HT-29 (cell line): Measurements from ENCODE around the gene STK24. TPM values are rescaled to one million over a fixed set of nuclear protein-coding genes. Genes with fewer than 3 reads are reported as not detected.
A peak's percentile ranks its signal among the peaks of the same experiment; 100 is the strongest.
"Not testable (repeated sequence)": the region's sequence is repeated elsewhere in the genome, so short reads cannot be mapped to it uniquely, and the experiment has no call there.

Source experiments
- DNase-seq: peaks from one replicate; pipeline ENCODE4 v3.0.0-alpha.2; 2015; ENCODE audit warnings: low spot score
- total RNA-seq: library from RNA; depleted of rRNA; stranded (reverse); fragments of >200 nt; shearing (Covaris generic); gene quantifications from 2 replicates; pipeline ENCODE4 v1.2.3, GENCODE V29; 2014; rRNA removed

Gene STK24
- 107 and 113 TPM in 2 replicates for total RNA-seq

DNA sequence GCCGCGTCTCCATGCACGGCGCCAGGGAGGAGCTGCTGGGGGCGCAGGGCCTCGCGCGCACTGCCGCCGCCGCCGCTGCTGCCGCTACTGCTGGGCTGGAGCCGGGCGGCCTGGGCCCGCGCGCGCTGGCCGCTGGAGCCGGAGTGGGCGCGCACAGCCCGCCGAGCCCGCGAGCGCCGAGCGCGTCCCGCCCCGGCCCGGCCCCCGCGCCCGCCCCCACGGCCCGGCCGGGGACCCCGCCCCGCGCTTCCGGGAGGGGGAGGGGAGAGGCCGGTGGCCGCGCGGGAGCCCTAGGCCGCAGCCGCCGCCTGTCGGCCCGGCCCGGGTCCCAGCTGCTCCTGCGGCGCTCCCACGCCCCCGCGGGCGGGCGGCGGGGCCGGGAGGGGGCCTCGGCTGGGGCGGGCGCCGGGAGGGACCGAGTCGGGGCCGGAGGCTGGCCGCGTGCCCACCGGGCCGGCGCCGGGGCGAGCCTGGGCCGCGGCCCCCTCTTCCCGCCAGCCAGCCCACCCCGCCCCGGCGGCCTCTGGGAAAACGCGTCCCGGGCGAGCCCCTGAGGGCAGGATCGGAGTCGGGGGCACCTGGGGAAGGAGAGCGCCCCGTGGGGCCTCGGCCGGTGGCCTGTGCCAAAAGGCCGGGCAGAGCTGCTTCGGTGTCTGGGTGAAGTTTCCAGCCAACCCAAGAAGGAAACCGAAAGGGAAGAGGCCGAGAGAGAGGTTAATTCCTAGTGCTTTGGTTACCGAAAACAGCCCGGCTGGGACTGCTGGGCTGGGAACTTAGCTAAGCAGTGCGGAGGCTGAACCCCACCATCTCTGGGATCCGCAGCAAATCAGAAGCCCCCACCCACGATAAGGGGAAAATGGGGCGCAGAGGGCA lies at the start of gene STK24:
Gene STK24 (minus strand): TSS at position 145 of the 873 bp plus-strand sequence. CDS start 321 bp downstream, outside the sequence.
- peak; percentile 83 for DNase-seq

DNA sequence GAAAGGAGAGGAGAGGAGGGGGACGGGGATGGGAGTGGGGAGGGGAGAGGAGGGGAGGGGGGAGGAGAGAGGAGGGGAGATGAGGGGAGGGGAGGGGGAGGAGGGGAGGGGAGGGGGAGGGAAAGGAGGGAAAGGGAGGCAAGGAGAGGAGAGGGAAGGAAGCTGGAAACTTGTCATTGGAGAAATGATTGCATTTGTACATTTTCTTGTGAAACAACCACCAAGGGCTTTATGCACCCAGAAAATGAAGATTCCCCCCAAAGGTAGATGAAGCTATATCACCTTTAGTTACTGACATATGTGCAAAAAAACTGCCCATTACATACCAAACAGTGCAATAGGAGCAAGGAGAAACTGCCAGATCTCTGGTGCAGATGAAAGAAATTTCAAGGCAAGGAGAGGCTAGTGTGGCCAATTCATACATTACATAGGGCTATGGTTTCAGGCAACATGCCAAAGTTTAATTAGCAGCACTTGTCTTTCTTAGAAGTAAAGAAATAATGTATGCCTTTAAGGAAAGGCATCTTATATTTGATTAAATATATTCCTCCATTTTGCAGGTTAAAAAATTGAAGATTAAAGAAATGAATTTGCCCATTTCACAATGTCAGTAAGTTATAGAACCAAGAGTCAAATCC lies 49.5 kb upstream of the STK24 start:
- DNase-seq: peak; percentile 45

DNA sequence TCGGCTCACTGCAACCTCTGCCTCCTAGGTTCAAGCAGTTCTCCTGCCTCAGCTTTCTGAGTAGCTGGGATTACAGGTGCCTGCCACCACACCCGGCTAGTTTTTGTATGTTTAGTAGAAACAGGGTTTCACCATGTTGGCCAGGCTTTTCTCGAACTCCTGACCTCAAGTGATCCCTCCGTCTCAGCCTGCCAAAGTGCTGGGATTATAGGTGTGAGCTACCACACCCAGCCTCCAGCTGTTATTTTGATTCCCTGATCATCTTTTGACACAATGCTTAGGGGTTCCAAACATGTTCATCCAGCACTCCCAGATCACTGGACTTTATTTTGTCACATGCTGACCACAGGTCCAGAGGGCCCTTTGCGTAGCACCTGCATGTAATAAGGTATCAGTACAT lies 47.7 kb upstream of the STK24 start:
- DNase-seq: not testable (repeated sequence)

DNA sequence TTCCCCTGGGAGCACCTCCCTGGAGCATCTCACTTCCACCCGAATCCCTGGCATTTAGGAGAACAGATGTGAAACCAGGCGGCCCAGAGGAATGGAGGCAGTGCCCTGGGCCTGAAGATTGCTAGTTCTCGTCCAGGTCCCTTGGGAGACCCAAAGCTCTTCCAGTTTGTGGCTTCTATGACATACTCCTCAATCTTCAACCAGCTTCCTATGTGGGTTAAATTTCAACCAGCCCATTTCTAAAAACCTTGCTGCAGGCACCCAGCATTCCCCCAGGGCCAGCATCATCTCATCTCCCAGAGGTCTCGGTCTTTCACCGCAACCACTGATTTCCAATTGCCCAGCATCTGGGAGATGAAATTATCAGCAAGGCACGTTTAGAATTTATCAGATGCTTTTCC lies 46.0 kb upstream of the STK24 start:
- DNase-seq: no peak

DNA sequence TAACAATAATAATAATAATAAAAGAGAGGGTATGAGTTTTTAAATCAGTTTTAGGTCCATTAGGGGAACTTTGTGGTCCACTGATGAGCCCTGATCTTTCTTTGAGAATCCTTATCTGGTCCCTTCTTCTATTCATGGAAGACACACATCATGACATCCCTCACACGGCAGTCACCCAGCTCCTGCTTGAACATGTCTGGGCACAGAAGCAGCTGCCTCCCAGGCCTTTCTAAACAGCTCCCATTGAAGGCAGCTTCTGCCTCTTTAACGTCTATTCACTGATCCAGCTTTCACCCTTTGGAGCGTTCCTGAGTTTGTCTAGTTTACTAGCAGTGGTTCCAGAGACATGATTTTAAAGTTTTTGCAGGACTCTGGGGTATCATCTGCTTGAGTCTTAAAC lies 42.6 kb upstream of the STK24 start:
- DNase-seq: no peak

DNA sequence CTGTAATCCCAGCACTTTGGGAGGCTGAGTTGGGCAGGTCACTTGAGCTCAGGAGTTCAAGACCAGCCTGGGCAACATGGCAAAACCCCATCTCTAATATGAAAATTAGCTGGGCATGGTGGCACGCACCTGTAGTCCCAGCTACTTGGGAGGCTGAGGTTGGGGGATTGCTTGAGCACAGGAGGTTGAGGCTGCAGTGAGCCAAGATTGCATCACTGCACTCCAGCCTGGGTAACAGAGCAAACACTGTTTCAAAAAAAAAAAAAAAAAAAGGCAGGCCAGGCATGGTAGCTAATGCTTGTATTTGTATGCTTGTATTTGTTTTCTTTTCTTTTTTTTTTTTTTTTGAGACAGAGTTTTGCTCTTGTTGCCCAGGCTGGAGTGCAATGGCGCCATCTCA lies 38.7 kb upstream of the STK24 start:
- not testable (repeated sequence) for DNase-seq

DNA sequence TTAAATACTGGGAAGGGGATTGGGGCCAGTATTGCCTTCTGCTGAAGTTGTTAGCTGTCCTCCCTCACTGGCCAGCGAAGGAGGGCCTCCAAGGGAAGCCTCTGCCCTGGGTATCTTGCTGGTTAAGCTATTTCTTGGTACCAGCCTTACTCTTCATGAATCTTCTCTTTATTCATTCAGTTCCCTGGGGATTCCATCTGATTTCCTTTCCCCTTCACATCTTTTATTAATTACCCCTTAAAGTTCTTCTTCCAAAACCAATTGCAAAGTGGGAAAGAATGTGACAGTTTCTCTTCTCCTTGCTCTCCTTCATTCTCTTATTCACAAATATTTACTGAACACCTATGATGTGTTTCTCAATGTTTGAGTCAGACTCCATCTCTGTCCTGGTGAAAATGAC lies 36.7 kb upstream of the STK24 start:
- DNase-seq: no peak

DNA sequence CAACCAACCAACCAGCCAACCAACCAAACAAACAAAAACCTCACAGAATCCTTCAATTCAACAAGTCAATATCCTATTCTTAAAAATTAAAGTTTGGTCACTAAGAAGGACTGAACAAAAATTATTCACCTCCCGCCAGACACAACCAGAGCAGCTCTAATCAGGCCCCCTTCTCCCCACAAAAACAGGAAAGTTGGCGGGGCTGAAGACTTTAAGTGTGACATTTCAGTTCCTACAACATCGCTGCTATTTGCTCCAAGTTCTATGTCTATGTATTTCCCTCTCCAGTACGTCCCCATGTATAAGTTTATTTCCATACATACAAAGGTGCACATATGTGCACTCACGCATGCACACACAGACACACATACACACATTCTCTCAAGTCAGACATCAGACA lies 32.8 kb upstream of the STK24 start:
- no peak for DNase-seq

DNA sequence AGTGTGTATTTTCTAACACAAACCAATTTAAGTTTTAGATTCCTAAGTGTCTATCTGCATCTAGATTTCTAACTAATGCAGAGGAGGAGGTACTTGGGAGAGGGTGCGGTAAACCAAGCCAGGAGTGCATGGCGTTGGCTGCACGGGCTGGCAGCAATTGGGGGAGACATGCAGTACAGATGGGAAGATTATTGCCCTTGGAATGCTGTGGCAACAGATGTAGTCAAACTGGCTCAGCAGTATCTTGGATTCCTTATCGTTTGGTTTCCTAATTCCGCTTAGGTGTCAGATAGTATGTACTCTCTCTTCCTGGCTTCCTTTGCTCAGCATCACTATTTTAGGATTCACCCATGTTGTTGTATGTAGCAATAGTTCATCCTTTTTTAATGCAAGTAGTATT lies 29.4 kb upstream of the STK24 start:
- peak; percentile 33 for DNase-seq

DNA sequence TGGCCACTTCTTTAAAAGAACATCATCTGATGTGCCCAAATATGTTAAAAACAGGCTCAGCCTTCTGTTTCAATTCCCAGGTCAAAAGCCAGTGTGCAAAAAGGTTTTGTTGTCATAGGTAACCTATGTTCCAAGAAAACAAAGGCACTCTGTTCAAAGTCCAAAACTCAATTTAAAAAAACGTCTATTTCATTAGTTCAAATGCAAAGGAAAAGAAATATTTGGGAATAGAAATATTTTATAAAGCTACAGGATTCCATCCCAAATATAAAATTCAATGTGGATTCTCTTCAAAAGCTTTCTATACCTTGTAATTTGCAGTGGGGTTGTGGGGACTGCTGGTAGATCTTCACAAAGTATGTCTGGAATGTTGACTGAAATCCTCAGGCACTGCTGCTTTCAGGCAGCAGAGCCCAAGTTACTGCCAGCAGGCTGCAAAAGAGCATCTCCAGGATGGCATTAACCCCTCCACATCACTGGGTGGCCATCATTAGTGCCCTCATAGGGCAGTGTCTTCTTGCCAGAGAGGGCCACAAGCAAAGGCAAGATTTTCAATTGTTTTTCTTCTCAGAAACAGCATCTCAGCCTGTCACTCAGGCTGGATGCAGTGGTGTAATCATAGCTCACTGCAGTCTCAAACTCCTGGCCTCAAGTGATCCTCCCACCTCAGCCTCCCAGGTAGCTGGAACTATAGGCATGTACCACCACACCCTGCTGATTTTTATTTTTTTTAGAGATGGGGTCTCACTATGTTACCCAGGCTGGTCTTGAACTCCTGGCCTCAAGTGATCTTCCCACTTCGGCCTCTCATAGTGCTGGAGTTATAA lies 22.8 kb upstream of the STK24 start:
- peak; percentile 39 for DNase-seq

DNA sequence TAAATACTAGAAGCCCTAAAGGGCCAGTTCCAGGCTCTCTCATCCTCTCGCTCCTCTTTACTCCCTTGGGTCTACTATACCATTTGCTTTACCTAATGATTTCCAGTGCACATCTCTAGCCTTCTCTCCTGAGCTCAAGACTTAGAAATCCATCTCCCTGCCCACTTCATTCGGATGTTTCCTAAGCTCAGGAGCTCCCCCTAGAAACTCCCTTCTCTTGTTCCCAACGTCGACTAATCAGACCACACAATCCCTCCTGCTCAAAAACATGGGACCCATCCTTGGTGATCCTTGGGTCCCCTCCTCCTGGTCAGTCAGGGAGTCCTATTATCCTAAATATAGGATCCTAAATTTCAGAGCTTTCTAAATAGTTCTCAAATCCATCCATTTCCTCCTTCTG lies 21.1 kb upstream of the STK24 start:
- peak; percentile 45 for DNase-seq

DNA sequence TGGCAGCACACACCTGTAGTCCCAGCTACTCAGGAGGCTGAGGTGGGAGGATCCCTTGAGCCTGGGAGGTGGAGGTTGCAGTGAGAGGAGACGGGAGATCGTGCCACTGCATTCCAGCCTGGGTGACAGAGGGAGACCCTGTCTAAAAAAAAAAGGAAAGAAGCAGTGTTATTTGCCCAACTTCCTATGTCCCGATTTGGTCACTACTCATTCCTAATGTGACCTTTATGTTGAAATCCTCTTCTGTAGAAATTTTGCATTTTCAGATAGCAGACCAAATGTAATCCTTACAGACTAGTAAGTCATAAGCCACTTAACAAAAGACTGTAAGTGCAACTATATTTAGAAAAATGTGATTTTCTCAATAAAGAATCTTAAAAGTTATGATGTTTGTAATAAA lies 18.2 kb upstream of the STK24 start:
- DNase-seq: no peak

DNA sequence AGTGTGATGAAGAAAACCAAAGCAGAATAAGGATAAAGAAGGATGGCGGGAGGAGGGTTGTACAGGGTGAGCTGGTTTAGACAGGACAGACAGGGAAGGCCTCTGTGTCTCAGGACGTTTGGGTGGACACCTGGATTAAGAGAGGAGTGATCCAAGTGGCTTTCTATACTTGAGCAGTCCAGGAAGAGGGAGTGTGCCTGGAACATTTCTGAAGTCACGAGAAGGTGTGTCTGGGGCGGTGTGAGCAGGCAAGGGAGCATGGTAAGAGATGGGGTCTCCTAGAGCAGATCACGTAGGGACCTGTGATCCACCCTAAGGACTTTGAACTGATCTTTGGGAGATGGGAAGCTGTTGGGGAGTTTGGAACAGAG lies 15.4 kb upstream of the STK24 start:
- DNase-seq: no peak

DNA sequence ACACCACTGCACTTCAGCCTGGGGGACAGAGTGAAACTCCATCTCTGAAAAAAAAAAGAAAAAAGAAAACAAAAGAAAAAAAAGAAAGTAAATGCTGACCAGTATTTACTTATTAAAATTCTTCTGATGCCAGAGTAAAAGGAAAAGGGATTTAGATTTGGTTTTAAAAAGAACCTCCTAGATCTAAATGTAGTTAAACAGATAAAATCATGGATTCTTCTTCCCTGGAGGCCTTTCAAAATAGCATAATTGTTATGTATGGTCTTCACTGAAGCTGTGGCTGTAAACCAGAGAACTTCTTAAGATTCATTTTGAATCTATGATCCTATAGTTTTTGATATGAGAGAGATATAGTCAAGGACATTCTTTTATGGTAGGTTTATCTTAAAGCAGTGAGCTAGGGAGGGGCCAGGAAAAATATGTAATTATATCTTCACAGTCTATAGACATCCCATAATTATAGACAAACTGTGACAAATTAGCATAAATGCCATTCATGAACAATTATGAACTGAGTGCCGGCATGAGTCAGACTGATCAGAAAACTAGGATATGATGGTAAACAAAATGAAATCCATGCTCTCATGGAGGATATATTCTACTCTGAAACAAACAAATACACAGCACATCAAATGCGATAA lies 14.9 kb upstream of the STK24 start:
- DNase-seq: no peak

DNA sequence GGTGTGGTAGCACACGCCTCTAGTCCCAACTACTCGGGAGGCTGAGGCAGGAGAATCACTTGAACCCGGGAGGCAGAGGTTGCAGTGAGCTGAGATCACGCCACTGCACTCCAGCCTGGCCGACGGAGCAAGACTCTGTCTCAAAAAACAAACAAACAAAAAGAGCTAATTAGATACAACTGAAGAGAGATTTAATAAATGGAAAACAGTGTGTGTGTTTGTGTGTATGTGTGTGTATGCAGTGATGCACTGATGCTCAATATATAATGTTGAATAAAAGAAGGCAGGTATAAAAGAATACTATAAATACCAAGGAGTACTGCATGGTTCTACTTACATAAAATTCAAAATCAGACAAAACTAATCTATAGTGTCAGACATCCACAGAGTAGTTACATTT lies 13.6 kb upstream of the STK24 start:
- DNase-seq: not testable (repeated sequence)

DNA sequence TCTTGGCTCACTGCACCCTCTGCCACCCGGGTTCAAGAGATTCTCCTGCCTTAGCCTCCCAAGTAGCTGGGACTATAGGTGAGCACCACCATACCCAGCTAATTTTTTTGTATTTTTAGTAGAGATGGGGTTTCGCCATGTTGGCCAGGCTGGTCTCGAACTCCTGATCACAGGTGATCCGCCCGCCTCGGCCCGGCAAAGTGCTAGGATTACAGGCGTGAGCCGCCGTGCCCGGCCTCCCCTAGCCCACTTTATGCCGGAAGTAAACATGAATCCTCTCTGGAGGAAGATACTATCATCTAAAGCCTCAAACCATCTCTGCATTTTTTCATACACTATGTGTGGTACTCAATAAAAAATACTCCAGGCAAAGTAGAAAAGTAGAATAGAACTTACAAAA lies 12.6 kb upstream of the STK24 start:
- DNase-seq: not testable (repeated sequence)

DNA sequence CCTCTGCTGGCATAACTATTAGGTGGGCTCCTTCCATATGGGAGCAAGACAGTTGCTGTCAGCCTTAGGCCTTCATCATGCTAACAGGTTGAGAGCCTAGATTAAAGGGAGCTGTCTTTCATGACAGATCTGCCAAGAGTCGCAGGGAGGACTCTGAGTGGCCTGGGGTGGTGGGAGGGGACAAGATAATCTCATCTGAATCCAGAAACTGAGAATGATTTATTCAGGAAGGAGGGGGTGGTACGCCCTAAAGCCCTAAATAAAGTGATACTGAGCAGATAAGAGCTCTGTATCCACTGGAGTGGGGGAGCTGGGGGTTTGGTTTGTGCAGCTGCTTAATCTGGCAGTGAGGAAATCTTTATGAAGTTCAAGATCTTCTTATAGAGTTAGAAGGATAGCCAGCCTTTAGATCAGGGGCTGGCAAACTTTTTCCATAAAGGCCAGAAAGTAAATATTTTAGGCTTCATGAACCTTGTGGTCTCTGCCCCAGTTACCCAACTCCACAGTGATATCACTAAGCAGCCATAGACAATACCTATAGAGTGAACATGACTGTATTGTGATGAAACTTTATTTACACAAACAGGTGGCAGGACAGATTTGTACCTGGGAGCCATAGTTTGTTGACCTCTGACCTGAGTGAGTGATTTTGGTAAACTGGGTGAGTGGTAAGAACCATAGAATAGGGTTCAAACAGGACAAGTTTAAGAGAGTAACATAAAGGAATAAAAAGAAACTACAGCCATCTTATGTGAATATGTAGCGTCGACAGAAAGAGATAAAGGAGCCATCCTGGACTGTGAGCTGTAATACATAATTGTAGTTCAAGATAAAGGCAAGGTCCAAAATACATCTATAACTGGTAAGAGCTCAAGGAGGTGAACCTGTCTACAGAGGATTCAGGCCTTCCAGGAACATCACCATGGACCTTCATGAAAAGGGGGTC lies 9.8 kb upstream of the STK24 start:
- DNase-seq: no peak

DNA sequence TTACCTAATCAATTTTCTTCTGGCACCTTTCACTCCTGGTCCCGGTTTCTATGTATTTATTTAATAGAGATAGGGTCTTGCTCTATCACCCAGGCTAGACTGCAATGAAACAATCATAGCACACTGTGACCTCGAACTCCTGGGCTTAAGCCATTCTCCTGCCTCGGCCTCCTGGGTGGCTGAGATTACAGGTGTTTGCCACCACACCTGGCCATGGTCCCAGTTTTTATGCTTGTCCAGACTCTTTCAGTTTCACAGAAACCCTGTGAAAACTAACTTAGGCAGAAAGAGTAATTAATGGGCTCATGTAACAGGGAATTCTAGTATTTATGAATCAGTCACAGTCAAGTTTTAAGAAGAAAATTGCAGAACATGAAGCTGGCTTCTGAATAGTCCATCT lies 9.0 kb upstream of the STK24 start:
- DNase-seq: no peak

DNA sequence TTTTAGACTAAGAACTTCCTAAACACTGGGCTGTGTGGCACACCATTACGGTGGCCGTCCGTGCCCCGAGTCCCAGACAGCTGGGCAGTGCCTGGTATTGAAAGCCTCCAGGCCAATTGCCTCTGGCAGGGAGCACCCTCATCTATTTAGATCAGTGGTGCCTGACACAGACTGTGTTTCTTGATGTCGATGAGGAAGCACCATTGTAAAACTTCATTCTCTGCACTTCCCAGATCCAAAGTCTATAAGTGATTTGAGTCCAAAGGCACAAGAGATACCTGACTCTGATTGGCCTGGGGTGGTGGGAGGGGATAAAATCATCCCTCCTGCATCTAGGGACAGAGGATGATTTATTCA lies 8.5 kb upstream of the STK24 start:
- DNase-seq: no peak

DNA sequence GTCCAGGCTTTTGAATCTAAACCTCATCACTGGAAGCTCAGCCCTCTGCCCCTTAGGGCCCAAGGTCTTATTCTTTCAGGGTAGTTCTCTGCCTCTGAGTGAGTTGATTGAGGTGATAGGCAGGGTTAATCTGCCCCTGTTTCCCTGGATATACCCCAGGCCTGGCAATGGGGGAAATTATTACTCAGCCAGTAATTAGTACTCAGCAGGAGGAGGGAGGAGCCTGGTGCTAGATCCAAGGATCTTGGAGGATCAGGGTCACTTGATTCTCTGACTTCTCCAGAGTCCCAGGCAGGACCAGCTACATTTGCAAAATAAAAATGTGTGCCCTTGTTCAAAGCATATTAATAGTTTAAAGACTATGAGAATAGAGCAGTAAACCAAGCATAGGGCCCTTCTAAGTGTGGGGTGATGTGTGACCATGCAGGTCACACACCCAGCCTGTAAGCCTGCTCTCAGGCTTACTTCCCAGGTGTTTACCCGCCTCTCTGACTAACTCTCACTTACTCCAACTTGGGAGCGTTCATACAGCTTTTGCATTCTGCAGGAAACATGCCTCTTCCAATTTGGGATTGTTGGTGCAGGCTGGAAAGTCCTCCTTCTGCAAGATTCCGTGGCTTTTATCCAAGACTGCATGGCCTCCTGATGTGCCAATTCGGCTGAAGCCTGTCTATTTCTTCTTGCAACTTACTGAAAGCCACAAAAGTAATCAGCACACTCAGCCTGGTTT lies 7.9 kb upstream of the STK24 start:
- DNase-seq: no peak
